ENCODE results near the gene CHRND.

GRCh38 chr2:232524771-232525170, 1.2 kb upstream of the CHRND start:
- no peak for TF ChIP-seq CTCF (conservative IDR thresholded peaks at IDR 0.05; ENCODE audit: low read depth in 2 of 2)
- TF ChIP-seq, protein P1, sequence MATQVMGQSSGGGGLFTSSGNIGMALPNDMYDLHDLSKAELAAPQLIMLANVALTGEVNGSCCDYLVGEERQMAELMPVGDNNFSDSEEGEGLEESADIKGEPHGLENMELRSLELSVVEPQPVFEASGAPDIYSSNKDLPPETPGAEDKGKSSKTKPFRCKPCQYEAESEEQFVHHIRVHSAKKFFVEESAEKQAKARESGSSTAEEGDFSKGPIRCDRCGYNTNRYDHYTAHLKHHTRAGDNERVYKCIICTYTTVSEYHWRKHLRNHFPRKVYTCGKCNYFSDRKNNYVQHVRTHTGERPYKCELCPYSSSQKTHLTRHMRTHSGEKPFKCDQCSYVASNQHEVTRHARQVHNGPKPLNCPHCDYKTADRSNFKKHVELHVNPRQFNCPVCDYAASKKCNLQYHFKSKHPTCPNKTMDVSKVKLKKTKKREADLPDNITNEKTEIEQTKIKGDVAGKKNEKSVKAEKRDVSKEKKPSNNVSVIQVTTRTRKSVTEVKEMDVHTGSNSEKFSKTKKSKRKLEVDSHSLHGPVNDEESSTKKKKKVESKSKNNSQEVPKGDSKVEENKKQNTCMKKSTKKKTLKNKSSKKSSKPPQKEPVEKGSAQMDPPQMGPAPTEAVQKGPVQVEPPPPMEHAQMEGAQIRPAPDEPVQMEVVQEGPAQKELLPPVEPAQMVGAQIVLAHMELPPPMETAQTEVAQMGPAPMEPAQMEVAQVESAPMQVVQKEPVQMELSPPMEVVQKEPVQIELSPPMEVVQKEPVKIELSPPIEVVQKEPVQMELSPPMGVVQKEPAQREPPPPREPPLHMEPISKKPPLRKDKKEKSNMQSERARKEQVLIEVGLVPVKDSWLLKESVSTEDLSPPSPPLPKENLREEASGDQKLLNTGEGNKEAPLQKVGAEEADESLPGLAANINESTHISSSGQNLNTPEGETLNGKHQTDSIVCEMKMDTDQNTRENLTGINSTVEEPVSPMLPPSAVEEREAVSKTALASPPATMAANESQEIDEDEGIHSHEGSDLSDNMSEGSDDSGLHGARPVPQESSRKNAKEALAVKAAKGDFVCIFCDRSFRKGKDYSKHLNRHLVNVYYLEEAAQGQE (IDR thresholded peaks at IDR 0.05; ENCODE audit: unreplicated experiment), result no peak
- TF ChIP-seq CREB1 (CRISPR knock-in tag; IDR thresholded peaks at IDR 0.05; ENCODE audit: low read depth), result no peak
- no peak for TF ChIP-seq EZH2 (IDR thresholded peaks at IDR 0.05; ENCODE audit: low read depth, unreplicated experiment)

Data from GM23338 (cell line).